ENCODE data around the gene NTNG1.

DNA sequence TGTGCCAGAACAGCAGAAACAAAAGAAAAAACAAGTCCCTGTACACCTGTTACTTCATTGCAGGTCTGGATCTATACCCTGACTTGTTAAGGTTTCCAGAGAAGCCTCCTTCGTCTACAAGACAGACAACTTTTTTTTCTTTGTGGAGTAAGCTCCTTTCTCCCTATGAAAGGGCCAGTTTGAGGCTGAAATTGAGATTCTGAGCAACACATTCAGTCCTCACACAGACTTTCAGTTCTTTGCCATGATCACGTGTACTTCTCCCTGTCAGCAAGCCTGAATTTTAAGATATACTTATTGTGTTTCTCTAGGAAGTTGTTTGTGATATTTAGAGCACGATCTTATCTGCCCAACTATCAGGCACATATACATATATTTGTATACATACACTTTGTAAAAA, 374.0 kb downstream of the NTNG1 start:
- TF ChIP-seq CTCF (IDR thresholded peaks at IDR 0.05; ENCODE audit: insufficient read depth, low read length) = no peak
- TF ChIP-seq POLR2AphosphoS5 (IDR thresholded peaks at IDR 0.05; ENCODE audit: low read depth) = no peak
- TF ChIP-seq REST (IDR thresholded peaks at IDR 0.05; ENCODE audit: insufficient replicate concordance, low read depth) = no peak
- TF ChIP-seq GABPA (IDR thresholded peaks at IDR 0.05; ENCODE audit: low read depth) = no peak
- TF ChIP-seq SPI1 (IDR thresholded peaks at IDR 0.05; ENCODE audit: borderline replicate concordance, low read depth) = no peak
